Astrocyte (in vitro differentiated cells and primary cell): Measurements from ENCODE around the gene NFRKB. TPM values are rescaled to one million over a fixed set of nuclear protein-coding genes. Genes with fewer than 3 reads are reported as not detected.
"Not testable (repeated sequence)": the region's sequence is repeated elsewhere in the genome, so short reads cannot be mapped to it uniquely, and the experiment has no call there.

Experiments used
- DNase-seq: peaks from one replicate; pipeline ENCODE4 v3.0.0-alpha.2; 2010; ENCODE audit warnings: low read depth
- FAIRE-seq: peaks from 2 replicates; lab custom pipeline; 2011; peaks lifted over from hg19 to GRCh38; lab: Jason Lieb, UNC
- H2AFZ ChIP-seq: 2 replicates; pipeline ENCODE4 v1.6.0; 2012; ENCODE audit warnings: low read depth, low read length, inconsistent platforms
- H3K27ac ChIP-seq: 2 replicates; pipeline ENCODE4 v1.5.1; 2011; ENCODE audit warnings: low read depth, low read length, inconsistent platforms
- H3K27me3 ChIP-seq: 2 replicates; pipeline ENCODE4 v1.6.0; 2011; ENCODE audit warnings: low read length, inconsistent platforms; ENCODE audit not compliant: insufficient read depth
- H3K36me3 ChIP-seq: 2 replicates; pipeline ENCODE4 v1.5.1; 2011; ENCODE audit warnings: low read length, inconsistent platforms; ENCODE audit not compliant: insufficient read depth
- H3K4me1 ChIP-seq: 2 replicates; pipeline ENCODE4 v1.5.1; 2011; ENCODE audit warnings: low read length, inconsistent platforms; ENCODE audit not compliant: insufficient read depth
- H3K4me2 ChIP-seq: 2 replicates; pipeline ENCODE4 v1.6.0; 2012; ENCODE audit warnings: low read length, inconsistent platforms
- H3K4me3 ChIP-seq: 2 replicates; pipeline ENCODE4 v1.5.1; 2011; ENCODE audit warnings: low read depth, mild to moderate bottlenecking, low read length, inconsistent platforms; ENCODE audit not compliant: insufficient read depth
- H3K79me2 ChIP-seq: 2 replicates; pipeline ENCODE4 v1.6.0; 2012; ENCODE audit warnings: mild to moderate bottlenecking, low read length, inconsistent platforms; ENCODE audit not compliant: insufficient read depth
- H3K9ac ChIP-seq: 2 replicates; pipeline ENCODE4 v1.6.0; 2012; ENCODE audit warnings: mild to moderate bottlenecking, low read length, inconsistent platforms
- H3K9me3 ChIP-seq: 2 replicates; pipeline ENCODE4 v1.5.1; 2012; ENCODE audit warnings: low read depth, mild to moderate bottlenecking, low read length, inconsistent platforms; ENCODE audit not compliant: insufficient read depth
- H4K20me1 ChIP-seq: 2 replicates; pipeline ENCODE4 v1.6.0; 2012; ENCODE audit warnings: low read length, inconsistent platforms; ENCODE audit not compliant: insufficient read depth
- H3K27ac Mint-ChIP-seq: one replicate; pipeline ENCODE4 v1.8.0; 2021; ENCODE audit warnings: mild to moderate bottlenecking, mixed read lengths; ENCODE audit not compliant: unreplicated experiment
- H3K27me3 Mint-ChIP-seq: one replicate; pipeline ENCODE4 v1.8.0; 2021; ENCODE audit warnings: low read depth, mixed read lengths; ENCODE audit not compliant: unreplicated experiment
- H3K36me3 Mint-ChIP-seq: one replicate; pipeline ENCODE4 v1.8.0; 2021; ENCODE audit warnings: low read depth, mixed read lengths; ENCODE audit not compliant: unreplicated experiment
- H3K4me1 Mint-ChIP-seq: one replicate; pipeline ENCODE4 v1.8.0; 2021; ENCODE audit warnings: low read depth, mixed read lengths; ENCODE audit not compliant: unreplicated experiment
- H3K4me3 Mint-ChIP-seq: one replicate; pipeline ENCODE4 v1.8.0; 2021; ENCODE audit warnings: mild to moderate bottlenecking, moderate library complexity, mixed read lengths; ENCODE audit not compliant: unreplicated experiment
- H3K9me3 Mint-ChIP-seq: one replicate; pipeline ENCODE4 v1.8.0; 2021; ENCODE audit warnings: mild to moderate bottlenecking, mixed read lengths; ENCODE audit not compliant: unreplicated experiment
- EZH2 ChIP-seq: IDR thresholded peaks from 2 replicates; pipeline ENCODE4 v1.6.1; 2012; ENCODE audit warnings: mild to moderate bottlenecking, low read length, inconsistent platforms; ENCODE audit not compliant: insufficient read depth
- total RNA-seq: library from RNA; stranded (reverse); gene quantifications from 2 replicates; pipeline ENCODE4 v1.2.1, GENCODE V29; 2021
- TF ChIP-seq, protein P1 (sequence below): IDR thresholded peaks from 2 replicates; pipeline ENCODE4 v1.5.1; 2011; ENCODE audit warnings: low read depth, mild to moderate bottlenecking, inconsistent platforms, low read length, moderate library complexity; ENCODE audit not compliant: insufficient read depth

The NFRKB gene
- total RNA-seq, 1 donor from 2014 or later = 24.9 TPM

- FAIRE-seq (no peak), DNase-seq (no peak)
- H3K9me3 Mint-ChIP-seq = no peaks in the 10 kb centered on the region
- Histone ChIP-seq H3K27ac (no peak overlapping the region), H3K36me3 (peaks cover 72% of the 10 kb centered on the region), H3K4me2 (no peak overlapping the region), H3K9ac (no peak overlapping the region), H2AFZ (no peak overlapping the region), H4K20me1 (peaks cover 18% of the 10 kb centered on the region), H3K9me3 (no peaks in the 10 kb centered on the region), H3K27me3 (no peaks in the 10 kb centered on the region), H3K4me3 (no peak overlapping the region), H3K4me1 (no peaks in the 10 kb centered on the region), H3K79me2 (no peaks in the 10 kb centered on the region)
- TF ChIP-seq, protein P1, sequence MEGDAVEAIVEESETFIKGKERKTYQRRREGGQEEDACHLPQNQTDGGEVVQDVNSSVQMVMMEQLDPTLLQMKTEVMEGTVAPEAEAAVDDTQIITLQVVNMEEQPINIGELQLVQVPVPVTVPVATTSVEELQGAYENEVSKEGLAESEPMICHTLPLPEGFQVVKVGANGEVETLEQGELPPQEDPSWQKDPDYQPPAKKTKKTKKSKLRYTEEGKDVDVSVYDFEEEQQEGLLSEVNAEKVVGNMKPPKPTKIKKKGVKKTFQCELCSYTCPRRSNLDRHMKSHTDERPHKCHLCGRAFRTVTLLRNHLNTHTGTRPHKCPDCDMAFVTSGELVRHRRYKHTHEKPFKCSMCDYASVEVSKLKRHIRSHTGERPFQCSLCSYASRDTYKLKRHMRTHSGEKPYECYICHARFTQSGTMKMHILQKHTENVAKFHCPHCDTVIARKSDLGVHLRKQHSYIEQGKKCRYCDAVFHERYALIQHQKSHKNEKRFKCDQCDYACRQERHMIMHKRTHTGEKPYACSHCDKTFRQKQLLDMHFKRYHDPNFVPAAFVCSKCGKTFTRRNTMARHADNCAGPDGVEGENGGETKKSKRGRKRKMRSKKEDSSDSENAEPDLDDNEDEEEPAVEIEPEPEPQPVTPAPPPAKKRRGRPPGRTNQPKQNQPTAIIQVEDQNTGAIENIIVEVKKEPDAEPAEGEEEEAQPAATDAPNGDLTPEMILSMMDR = peak; percentile 57
- no peak for TF ChIP-seq EZH2
- H3K27ac Mint-ChIP-seq = no peak overlapping the region
- no peak overlapping the region for H3K4me3 Mint-ChIP-seq
- H3K4me1 Mint-ChIP-seq = no peaks in the 10 kb centered on the region
- H3K27me3 Mint-ChIP-seq = no peaks in the 10 kb centered on the region
- peaks cover 20% of the 10 kb centered on the region for H3K36me3 Mint-ChIP-seq
Observed at GRCh38 chr11:129881570-129882170, 13.7 kb downstream of the NFRKB start.

DNA sequence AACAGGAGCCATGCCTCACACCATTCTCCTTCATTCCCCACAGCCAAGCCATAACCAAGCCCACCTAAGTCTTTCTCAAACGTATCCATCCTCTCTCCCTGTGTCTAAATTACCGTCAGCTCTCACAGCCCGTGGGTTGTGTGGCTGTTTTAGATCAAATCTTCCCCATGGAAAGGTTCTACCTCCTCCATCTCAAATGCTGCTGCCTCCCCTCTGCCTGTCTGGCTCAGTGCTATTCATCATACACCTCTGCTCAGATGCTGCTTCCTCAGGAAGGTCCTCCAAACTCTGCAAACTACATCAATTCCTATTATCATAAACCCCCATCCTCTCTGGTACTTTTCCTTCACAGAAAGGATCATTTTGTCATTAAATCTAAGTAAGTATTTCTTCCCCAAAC, 15.1 kb downstream of the NFRKB start:
- DNase-seq (no peak), FAIRE-seq (no peak)
- Histone ChIP-seq H3K36me3 (peaks cover 73% of the 10 kb centered on the region), H2AFZ (no peak overlapping the region), H3K4me3 (no peak overlapping the region), H3K27me3 (no peaks in the 10 kb centered on the region), H3K4me1 (no peaks in the 10 kb centered on the region), H3K9ac (no peak overlapping the region), H4K20me1 (peaks cover 18% of the 10 kb centered on the region), H3K79me2 (no peaks in the 10 kb centered on the region), H3K4me2 (no peak overlapping the region), H3K9me3 (no peaks in the 10 kb centered on the region), H3K27ac (no peak overlapping the region)
- no peaks in the 10 kb centered on the region for H3K4me1 Mint-ChIP-seq
- H3K27me3 Mint-ChIP-seq = no peaks in the 10 kb centered on the region
- H3K4me3 Mint-ChIP-seq = no peak overlapping the region
- H3K36me3 Mint-ChIP-seq = peaks cover 18% of the 10 kb centered on the region
- H3K9me3 Mint-ChIP-seq = no peaks in the 10 kb centered on the region
- no peak for TF ChIP-seq EZH2
- TF ChIP-seq, protein P1 = no peak
- H3K27ac Mint-ChIP-seq = no peak overlapping the region

DNA sequence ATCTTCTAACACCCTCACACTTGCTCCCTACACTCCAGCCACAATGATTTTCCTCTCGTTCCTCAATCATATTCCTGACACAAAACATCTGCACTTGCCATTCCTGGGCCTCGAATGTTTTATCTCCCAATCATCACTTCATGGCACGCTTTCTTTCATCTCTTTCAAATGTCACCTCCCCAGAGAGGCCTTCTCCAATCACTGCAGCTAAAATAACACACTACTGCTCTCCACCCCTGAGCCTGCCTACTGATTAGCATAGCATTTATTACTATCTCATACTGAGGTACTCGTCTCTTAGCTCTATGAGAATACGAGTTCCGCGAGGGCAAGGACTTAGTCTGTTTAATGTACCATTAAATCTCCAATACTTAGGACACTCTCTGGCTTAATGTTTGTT, 23.5 kb downstream of the NFRKB start:
- Histone ChIP-seq H3K4me1 (no peaks in the 10 kb centered on the region), H3K9ac (no peak overlapping the region), H3K36me3 (peaks cover 65% of the 10 kb centered on the region), H3K9me3 (no peaks in the 10 kb centered on the region), H2AFZ (no peak overlapping the region), H3K4me3 (no peak overlapping the region), H3K27me3 (no peaks in the 10 kb centered on the region), H3K4me2 (no peak overlapping the region), H3K27ac (no peak overlapping the region), H3K79me2 (no peaks in the 10 kb centered on the region), H4K20me1 (peaks cover 13% of the 10 kb centered on the region)
- TF ChIP-seq EZH2 = no peak
- Mint-ChIP-seq H3K9me3 (no peaks in the 10 kb centered on the region), H3K27ac (no peak overlapping the region), H3K4me1 (no peaks in the 10 kb centered on the region), H3K27me3 (no peaks in the 10 kb centered on the region), H3K4me3 (no peak overlapping the region), H3K36me3 (peaks cover 10% of the 10 kb centered on the region)
- FAIRE-seq (no peak), DNase-seq (no peak)

DNA sequence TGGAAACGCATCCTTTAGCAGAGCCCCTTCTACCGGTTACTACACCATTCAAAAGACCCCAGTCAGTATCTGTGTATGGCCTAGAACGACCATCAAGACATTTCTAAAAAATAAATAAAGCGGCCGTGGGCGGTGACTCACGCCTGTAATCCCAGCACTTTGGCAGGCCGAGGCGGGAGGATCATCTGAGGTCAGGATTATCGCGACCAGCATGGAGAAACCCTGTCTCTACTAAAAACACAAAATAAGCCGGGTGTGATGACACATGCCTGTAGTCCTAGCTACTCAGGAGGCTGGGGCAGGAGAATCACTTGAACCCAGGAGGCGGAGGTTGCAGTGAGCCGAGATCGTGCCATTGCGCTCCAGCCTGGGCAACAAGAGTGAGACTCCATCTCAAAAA, 26.8 kb downstream of the NFRKB start:
- H3K9me3 ChIP-seq, H3K27ac Mint-ChIP-seq, H3K4me3 ChIP-seq, FAIRE-seq, H3K79me2 ChIP-seq, H3K4me2 ChIP-seq, H2AFZ ChIP-seq, H3K4me1 Mint-ChIP-seq, H3K4me3 Mint-ChIP-seq, H3K4me1 ChIP-seq, H3K27ac ChIP-seq, H3K27me3 ChIP-seq, DNase-seq, H3K27me3 Mint-ChIP-seq, H3K9me3 Mint-ChIP-seq, H3K9ac ChIP-seq: not testable (repeated sequence)
- H3K36me3 Mint-ChIP-seq = peaks cover 15% of the 10 kb centered on the region
- H3K36me3 ChIP-seq = peaks cover 66% of the 10 kb centered on the region
- peaks cover 16% of the 10 kb centered on the region for H4K20me1 ChIP-seq
